Measurements from ENCODE around the gene TRIM27.
"Not testable (repeated sequence)": the region's sequence is repeated elsewhere in the genome, so short reads cannot be mapped to it uniquely, and the experiment has no call there.

TRIM27 gene

DNA sequence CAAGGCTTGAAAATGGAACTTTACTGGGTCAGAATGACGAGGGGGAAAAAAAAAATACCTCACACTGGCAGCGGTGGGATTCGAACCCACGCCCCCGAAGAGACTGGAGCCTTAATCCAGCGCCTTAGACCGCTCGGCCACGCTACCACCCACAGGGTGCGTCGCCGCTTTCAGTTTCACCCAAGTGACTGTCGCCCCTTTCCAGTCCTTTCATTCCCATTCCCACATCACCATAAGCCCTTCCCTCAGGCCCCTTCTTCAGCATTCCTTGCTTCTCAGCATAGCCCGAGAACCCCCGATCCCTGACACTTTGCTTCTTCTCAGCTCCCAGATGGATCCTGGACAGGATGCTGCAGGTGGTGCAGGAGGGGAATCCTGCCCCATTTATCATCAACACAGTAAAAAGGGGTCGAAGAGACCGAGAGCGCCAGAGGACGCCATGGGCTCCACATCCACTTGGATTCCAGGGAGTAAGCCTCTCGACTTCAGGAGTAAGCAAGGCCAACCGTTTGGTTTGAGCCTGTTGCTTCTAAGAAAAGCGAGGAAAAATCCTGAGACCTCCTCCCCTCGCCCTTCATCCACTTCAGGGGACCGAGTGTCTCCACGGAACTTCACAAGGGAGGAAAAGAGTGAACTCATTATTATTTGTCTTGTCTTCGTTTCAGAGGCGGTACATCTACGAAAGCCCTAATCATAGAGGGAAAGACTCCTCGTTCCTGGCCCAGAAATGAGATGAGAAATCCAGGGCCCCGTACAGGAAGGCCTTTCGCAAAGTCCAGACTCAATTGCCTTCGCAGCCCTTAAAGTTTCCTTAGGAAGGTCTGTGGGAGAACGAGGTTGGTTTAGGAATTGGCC is 20.0 kb upstream of the TRIM27 start:
- in situ Hi-C loops (cut with HindIII; ENCODE audit: low sequenced_read_pairs), result no loop called here

DNA sequence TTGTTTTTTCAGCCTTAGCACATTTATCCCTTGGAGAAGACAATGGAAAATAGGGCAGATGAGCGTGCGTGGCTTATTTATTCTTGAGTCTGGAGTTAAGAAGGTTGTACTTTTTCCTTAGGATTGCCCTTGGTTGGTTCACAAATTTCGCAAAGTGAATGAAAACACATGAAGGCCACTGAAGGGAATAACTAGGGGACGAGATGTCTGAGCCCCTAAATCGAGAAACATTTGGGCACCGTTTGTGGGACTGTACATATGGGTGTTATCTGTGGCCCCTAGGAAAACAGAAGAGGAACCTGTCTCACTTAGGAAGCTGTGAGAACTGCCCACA is 19.4 kb upstream of the TRIM27 start:
- in situ Hi-C loops (cut with HindIII; ENCODE audit: low sequenced_read_pairs), result no loop called here

DNA sequence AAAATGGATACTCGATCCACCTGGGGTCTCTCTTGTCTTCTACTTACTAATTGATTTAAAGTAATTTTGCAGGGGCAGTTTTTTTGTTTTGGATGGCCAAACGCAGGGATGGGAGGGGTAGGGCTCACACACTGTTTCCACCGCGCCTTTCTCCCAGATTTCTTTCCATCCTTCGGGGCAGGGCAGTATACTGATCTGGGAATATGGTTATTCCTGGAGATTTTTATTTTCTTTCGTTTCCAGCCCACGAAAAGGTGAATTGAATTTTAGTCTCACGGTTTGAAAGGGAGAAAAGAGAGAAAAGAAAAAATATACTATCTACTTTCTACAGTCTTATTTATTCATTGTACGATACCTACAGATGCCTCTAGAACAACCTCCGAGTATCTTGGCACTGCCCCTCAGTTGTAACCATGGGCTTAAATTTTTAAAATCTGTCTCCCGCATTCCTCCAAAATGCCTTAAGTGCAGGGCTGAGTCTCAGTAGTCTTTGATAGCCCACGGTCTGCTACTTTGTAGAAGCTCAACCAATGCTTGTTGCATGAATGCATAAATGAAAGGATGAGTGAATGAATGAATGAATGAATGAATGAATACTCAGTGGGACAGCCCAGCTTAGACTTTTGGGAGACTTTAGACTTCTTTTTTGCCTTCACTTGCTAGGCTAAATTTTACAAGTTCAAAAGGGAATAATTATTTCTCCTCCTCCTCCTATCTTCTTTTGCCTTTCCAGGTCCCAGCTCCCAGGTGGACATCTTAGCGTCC is 18.1 kb upstream of the TRIM27 start:
- in situ Hi-C loops (cut with HindIII; ENCODE audit: low sequenced_read_pairs), result no loop called here

DNA sequence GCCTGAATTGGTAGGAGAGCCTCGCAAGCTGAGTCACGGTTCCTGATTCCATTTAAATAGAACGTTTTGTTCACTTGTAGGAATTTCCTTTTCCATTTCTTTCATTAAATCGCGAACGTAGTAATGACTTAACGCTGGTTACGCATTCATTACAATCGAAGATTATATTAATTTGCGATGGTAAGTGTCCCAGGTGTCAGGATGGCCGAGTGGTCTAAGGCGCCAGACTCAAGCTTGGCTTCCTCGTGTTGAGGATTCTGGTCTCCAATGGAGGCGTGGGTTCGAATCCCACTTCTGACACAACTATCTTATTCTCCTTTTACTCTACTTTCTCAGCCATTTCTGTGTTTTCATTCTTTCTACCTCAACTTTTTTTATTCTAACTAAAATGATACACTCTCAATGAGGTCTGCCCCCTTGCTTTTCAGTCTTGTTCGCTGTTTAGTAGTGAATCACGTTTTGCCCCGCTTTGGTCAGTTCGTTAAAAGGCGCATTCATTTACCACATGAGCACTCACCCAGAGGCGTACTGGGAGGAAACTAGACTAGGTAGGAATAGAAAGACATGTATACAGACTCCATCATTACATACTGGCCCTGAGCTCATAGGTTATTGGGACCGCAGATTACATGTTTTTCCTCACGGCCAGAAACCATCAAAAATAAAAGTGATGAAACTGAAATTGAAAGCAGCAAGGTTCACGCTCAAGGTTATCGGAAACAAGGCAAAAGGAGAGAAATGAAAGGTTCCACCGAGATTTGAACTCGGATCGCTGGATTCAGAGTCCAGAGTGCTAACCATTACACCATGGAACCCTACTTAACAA is 17.3 kb upstream of the TRIM27 start:
- in situ Hi-C loops (cut with HindIII; ENCODE audit: low sequenced_read_pairs), result no loop called here

DNA sequence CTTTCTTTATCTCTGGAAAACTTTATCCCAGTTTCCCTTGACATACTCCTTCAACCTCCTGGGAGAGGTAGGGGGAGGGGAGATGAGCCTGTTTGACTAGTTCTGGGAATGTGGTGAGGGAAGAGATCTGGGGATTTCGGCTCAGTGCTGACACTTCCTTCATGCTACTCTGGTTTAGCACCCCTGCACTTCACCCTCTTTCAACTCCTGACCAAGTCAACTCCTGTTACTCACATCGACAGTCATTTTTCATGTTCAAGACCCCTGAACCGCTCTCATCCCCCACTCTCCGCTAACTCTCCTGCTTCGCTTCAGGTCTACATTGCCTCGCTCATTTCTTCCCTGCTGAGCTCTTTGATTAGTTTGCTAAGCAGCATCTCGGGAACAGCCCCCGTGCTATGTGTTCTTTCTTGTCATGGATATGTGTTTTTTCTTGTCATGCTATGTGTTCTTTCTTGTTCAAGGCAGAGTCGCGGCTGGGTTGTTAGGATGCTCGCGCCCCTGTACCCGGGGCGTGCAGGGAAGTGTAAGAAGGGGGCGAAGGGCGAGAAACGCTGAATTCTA is 16.6 kb upstream of the TRIM27 start:
- in situ Hi-C loops (cut with HindIII; ENCODE audit: low sequenced_read_pairs), result no loop called here

DNA sequence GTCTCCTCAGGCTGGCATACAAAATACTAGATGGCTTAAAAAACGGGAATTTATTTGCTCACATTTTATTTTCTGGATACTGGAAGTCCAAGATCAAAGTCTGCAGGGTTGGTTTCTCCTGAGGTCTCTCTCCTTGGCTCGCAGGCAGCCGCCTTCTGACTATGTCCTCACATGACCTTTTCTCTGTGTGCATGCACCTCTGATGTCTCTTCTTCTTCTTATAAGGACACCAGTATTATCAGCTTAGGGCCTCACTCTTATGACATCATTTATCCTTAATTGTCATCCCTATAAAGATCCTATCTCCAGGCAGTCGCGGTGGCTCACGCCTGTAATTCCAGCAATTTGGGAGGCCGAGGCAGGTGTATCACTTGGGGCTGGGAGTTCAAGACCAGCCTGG is 9.3 kb upstream of the TRIM27 start:
- in situ Hi-C loops (cut with HindIII; ENCODE audit: low sequenced_read_pairs), result no loop called here

DNA sequence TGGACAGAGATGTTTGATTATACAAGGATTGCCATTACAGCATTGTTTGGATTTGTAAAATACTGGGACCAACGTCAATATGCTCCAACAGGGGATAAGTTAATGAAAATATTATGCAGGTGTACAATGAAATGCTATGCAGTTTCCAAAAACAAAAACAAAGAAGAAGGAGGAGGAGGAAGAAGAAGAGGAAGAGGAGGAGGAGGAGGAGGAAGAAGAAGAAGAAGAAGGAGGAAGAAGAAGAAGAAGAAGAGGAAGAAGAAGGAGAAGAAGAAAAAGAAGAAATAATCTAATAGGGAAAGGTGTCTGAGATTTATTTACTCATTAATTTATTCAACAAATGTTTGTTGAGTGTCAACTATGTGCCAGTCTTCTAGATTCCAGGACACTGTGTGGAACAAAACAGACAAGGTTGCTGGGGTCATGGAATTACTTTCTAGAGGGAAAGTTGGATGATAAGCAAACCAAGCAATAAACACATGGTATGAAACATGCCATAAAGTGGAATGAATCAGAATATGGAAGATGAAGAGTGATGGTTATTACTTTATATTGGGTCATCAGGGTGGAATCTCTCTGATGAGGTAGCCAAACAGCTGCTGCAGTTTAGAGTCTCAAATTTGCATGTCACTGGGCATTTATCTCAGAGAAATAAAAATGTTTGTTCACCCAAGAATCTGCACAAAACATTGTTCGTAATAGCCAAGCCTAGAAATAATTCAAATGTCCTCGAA is 6.3 kb upstream of the TRIM27 start:
- in situ Hi-C loops (cut with HindIII; ENCODE audit: low sequenced_read_pairs), result no loop called here

DNA sequence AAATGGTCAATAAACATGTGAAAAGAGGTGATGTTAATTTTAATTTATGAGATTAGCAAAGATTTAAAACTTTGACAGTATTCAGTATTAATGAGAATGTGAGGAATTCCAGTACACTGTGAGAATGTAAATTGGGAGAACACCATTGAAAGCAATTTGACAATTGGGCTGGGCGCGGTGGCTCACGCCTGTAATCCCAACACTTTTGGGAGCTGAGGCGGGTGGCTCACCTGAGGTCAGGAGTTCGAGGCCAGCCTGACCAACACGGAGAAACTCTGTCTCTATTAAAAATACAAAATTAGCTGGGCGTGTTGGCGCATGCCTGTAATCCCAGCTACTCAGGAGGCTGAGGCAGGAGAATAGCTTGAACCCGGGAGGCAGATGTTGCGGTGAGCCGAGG is 5.6 kb upstream of the TRIM27 start:
- in situ Hi-C loops (cut with HindIII; ENCODE audit: low sequenced_read_pairs), result not testable (repeated sequence)

DNA sequence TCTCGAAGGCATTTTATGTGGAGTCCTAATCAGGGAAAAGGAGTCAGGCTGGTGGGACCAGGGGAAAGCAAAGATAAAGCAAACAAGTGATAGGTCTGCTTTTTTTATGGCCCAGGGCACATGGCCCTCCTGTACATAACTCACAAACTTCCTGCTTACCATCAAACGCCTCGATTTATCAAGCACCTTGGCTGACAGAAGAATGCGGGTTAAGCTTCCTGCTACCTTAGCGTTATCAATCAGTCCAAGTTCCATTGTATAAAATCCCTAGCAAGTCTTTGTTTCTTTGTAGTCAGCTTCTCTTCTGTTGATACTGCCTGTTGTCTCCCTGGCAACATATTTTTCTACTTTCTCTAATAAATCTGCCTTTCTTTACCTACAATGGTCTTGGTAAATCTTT is 4.1 kb upstream of the TRIM27 start:
- in situ Hi-C loops (cut with HindIII; ENCODE audit: low sequenced_read_pairs), result no loop called here

DNA sequence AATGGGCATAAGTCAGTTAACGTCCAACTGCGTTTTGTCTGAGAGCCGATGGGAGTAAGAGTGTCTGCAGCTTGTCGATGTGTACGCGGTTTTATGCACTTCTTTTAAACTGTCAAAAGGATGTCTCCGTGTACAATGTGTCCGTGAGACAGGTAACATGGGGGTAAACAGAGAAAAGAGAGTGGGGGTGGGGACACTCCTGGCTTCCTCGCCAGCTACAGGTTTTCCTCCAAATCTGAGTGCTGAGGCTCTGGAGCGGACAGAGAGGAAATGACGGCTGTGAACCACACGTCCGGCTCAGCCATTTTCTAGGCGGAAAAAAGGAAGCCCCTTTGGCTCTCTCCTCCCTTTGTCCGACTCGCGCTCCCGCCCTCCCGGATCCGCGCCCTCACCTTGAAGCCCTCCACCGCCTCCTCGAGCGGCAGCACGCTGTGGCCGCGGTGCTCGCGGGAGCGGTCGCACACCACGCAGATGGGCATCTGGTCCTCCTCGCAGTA is 916 bp downstream of the TRIM27 start:
- in situ Hi-C loops (cut with HindIII; ENCODE audit: low sequenced_read_pairs), result no loop called here

DNA sequence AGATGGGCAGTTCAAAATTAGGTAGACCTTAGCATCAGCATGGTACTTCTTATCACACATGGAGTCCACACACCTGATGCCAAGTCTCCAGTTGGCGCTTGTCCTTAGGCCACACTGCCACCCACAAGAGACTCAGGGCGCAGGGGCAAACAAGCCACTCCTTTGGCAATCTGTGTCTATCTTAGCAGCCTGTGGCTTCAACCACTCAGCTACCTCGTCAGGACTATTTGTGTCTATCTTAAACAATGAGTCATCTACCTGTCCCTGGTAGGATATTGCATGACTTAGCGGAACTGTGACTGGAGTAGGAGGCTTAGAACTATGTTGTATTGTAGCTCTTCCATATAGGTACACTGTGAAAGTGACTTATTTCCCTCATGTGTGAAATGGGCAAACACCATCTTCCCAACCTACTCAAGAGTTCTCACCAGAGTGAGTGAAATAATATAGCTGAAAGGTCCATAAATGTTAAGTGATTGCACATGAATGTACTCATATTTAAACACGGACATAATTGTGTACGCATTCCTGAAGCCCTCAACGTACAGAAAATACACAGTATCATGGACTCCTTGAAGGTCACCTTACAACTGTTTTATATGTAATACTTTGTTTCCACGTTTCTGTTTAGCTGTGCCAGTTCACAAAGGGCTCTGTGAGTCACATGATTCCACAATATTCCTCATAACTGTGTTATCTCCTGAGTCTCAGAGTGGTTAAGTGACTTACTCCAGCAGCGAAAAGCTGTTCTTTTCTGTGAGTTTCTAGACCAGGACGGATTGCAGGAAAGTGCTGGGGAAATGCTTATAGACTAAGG is 1.6 kb downstream of the TRIM27 start:
- in situ Hi-C loops (cut with HindIII; ENCODE audit: low sequenced_read_pairs), result no loop called here

DNA sequence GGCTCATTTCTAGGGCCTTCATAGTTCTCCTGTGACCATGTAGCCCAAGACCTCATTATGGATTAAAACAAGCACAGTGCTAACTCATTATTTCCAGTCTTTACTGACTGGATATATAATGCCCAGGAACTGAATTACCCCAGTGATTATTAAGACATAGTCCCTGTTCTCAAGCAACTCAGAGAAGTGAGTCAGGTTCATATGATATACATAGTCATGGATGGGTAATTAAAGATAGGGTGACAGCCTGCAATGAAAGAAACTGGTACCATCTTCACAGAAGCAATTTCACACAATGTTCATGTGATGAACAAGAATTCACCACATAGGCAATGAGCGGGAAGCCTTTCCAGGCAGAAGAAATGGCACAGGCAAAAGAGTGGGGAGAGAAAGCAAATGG is 3.5 kb downstream of the TRIM27 start:
- in situ Hi-C loops (cut with HindIII; ENCODE audit: low sequenced_read_pairs), result no loop called here

DNA sequence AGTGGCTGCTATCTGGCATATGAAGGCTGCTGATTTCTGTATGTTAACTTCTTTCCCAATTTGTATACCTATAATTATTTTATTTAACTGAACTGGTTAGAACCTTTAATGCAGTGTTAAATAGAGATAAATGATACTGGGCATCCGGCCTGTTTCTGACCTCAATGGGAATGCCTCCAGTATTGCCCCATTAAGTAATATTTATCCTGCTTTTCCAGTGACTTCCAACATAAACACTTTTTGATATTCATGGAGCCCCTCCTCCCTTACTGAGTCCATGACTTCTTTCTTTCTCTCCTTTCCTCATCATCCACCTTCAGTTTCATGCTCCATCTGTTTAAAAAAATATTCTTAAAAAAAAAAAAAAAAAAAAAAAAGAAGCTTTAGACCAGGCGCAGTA is 8.8 kb downstream of the TRIM27 start:
- in situ Hi-C loops (cut with HindIII; ENCODE audit: low sequenced_read_pairs), result no loop called here

DNA sequence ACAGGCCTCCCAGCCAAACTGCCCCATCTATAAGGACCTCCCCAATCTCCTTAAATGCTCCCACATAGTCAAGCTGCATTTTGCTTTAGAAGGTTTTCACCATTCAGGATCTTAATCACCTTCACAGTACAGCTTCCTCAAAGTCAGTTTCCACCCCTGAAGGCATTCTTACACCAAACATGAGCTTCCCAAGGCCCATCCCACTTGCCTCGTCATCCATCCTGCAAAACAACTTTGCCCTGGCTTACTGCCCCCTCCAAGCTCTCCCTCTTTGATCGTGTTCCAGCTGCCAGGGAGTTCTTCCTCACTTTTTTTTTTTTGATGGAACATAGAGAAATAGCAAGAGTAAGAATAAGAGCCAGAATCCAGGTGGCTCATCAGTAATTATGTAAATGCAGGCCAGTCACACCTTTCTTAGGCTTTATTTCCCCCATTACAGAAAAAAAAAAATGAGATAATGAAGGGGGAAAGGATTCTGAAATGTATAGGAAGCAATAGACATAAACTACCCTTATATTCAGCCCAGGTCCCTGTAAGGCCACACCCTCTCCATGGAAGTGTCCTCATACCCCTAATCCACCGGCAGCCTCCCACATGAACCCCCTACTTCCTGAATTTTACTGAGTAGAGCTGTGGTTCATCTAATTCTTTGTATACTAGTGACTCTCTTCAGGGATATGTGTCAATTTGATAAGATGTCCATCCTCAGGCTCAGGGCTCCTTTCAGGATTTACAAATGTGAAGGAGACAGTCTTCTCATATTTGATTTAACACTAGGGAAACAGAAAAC is 12.7 kb downstream of the TRIM27 start:
- in situ Hi-C loops (cut with HindIII; ENCODE audit: low sequenced_read_pairs), result no loop called here

DNA sequence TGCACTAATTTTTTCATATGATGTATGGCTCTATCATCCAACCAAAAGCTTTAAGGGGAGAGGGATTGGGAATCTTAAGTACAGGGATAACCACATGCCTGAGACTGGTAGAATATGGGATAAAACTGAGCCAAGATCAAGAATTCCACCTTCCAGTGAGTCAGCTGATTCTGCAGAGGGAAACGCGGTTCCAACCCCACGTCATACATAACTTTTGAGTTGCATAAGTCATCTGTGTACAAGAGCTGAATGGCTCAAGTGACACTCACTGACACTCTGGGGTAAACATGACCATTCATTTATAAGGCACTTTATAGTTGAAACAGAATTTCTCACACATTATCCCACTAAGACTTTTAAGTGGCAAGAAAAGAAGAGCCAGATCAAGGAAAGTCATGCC is 16.4 kb downstream of the TRIM27 start:
- in situ Hi-C loops (cut with HindIII; ENCODE audit: low sequenced_read_pairs), result no loop called here

DNA sequence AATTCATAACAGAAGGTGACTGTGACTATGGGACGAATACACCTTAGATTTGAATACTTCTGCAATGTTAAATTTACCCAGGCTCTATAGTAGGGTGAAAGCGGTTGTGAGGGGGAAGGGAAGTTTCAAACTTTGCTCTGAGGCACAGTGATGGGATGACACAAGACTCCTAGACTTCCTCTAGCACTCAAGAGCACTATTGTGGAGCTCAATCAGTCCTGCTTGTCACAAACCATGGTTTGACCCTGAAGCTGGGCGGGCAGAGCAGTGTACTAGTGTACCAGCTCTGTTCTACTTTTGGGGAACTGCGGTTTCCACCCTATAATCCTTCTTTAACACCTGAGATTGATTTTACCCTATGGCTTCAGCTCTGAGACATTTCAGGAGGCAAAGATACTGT is 17.1 kb downstream of the TRIM27 start:
- in situ Hi-C loops (cut with HindIII; ENCODE audit: low sequenced_read_pairs), result no loop called here

DNA sequence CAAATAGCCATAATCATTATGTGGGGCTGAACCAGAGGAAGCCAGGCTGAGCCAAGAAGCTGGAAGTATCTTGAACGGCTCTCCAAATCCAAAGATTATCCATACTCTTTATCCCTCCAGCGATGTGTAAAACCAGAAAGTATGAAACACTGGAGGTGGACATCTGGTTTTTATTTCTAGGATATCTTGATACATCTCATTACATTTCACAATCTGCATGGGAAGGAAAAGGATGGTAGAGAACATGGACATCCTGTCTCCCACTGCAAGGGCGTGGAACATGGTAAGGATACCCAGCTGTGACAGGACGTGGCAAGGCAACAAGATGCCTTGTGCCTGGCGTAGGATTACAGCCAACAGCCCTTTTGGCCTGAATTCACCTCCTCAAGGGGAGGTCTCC is 20.1 kb downstream of the TRIM27 start:
- in situ Hi-C loops (cut with HindIII; ENCODE audit: low sequenced_read_pairs), result no loop called here

DNA sequence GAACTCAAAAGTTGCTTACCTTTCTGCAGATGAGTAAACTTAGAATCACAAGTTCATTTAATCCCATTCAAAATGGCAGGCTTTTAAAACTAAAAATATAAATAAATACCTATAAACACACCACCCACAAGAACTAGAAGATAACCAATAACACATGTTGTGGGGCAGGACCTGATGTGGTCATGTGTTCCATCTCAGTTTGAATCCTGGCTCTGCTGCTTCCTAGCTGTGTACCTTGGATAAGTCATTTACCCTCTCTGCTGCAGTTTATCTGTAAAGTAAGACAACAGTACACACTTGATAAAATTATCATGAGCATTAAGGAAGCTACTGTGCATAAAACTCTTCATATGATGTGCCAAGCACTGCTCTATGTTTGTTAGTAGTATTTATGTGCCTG is 22.0 kb downstream of the TRIM27 start:
- in situ Hi-C loops (cut with HindIII; ENCODE audit: low sequenced_read_pairs), result no loop called here

Measured in endothelial cell of hepatic sinusoid (primary cell).